Measurements from ENCODE around the gene FASN. TPM values are rescaled to one million over a fixed set of nuclear protein-coding genes. Genes with fewer than 3 reads are reported as not detected.

FASN gene
- total and polyA plus RNA-seq, 2 of the 13 experiments (the other 11 are each of a cell fraction or from before 2014, with no cell fraction given): 51.7 to 101 TPM

- TF ChIP-seq CAMTA2 (CRISPR knock-in tag; IDR thresholded peaks at IDR 0.05; ENCODE audit: borderline replicate concordance) (no peak), ZNF660 (CRISPR knock-in tag; IDR thresholded peaks at IDR 0.05; ENCODE audit: borderline replicate concordance, low read depth) (no peak), NR2F1 (CRISPR knock-in tag; IDR thresholded peaks at IDR 0.05) (no peak), CTCF (CRISPR knock-in tag; IDR thresholded peaks at IDR 0.05) (no peak), TBL1XR1 (IDR thresholded peaks at IDR 0.05; ENCODE audit: borderline replicate concordance, low read length, partially characterized antibody) (no peak), SNAPC5 (CRISPR knock-in tag; IDR thresholded peaks at IDR 0.05; ENCODE audit: borderline replicate concordance) (no peak), TERF1 (CRISPR knock-in tag; IDR thresholded peaks at IDR 0.05) (no peak), MBNL3 (CRISPR knock-in tag; conservative IDR thresholded peaks at IDR 0.05) (no peak), WIZ (CRISPR knock-in tag; IDR thresholded peaks at IDR 0.05) (no peak), TIGD3 (CRISPR knock-in tag; IDR thresholded peaks at IDR 0.05; ENCODE audit: borderline replicate concordance) (no peak), MYNN (CRISPR knock-in tag; IDR thresholded peaks at IDR 0.05; ENCODE audit: low read depth) (no peak), NFIB (CRISPR knock-in tag; IDR thresholded peaks at IDR 0.05; ENCODE audit: borderline replicate concordance) (no peak), ZNF296 (CRISPR knock-in tag; conservative IDR thresholded peaks at IDR 0.05) (no peak), PAWR (CRISPR knock-in tag; IDR thresholded peaks at IDR 0.05; ENCODE audit: borderline replicate concordance) (no peak), SCMH1 (CRISPR knock-in tag; IDR thresholded peaks at IDR 0.05; ENCODE audit: borderline replicate concordance) (no peak), MAFG (CRISPR knock-in tag; IDR thresholded peaks at IDR 0.05) (no peak), HNRNPK (IDR thresholded peaks at IDR 0.05; ENCODE audit: low read depth, low read length, poor library complexity, severe bottlenecking) (no peak), ZNF781 (CRISPR knock-in tag; IDR thresholded peaks at IDR 0.05; ENCODE audit: borderline replicate concordance, not compliant biosample characterization) (no peak), ZNF441 (CRISPR knock-in tag; IDR thresholded peaks at IDR 0.05; ENCODE audit: borderline replicate concordance) (peak; percentile 91)
- TF ChIP-seq, protein P1, sequence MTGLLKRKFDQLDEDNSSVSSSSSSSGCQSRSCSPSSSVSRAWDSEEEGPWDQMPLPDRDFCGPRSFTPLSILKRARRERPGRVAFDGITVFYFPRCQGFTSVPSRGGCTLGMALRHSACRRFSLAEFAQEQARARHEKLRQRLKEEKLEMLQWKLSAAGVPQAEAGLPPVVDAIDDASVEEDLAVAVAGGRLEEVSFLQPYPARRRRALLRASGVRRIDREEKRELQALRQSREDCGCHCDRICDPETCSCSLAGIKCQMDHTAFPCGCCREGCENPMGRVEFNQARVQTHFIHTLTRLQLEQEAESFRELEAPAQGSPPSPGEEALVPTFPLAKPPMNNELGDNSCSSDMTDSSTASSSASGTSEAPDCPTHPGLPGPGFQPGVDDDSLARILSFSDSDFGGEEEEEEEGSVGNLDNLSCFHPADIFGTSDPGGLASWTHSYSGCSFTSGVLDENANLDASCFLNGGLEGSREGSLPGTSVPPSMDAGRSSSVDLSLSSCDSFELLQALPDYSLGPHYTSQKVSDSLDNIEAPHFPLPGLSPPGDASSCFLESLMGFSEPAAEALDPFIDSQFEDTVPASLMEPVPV (CRISPR knock-in tag; IDR thresholded peaks at IDR 0.05): no peak
- TF ChIP-seq, protein P2, sequence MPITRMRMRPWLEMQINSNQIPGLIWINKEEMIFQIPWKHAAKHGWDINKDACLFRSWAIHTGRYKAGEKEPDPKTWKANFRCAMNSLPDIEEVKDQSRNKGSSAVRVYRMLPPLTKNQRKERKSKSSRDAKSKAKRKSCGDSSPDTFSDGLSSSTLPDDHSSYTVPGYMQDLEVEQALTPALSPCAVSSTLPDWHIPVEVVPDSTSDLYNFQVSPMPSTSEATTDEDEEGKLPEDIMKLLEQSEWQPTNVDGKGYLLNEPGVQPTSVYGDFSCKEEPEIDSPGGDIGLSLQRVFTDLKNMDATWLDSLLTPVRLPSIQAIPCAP (CRISPR knock-in tag; IDR thresholded peaks at IDR 0.05; ENCODE audit: low read depth): no peak
Observed at GRCh38 chr17:82076018-82076784, 21.8 kb downstream of the FASN start (continued).

Measured in HepG2 (cell line).